Ovary (tissue), 3 donors: ENCODE data around the gene CFAP97D2.

Experiments
- EP300 ChIP-seq: sonication (generic); formaldehyde crosslinking; IDR thresholded peaks from one replicate; pipeline ENCODE4 v1.6.1; 2017; ENCODE audit warnings: antibody characterized with exemption
- POLR2A ChIP-seq: fragments of 450-650 bp; IDR thresholded peaks from one replicate; pipeline ENCODE4 v1.6.1; 2017; ENCODE audit warnings: antibody characterized with exemption, mild to moderate bottlenecking, moderate library complexity
- TF ChIP-seq, protein P1 (sequence below), 3 donors: fragments of 450-650 bp in 2 of 3; fragments of 200-600 bp in 1 of 3; IDR thresholded peaks; one replicate each; pipeline versions ENCODE4 v1.5.1 to v1.8.0; 2016 to 2022; ENCODE audit warnings: antibody characterized with exemption in 3 of 3, mild to moderate bottlenecking in 1 of 3
- donor health status: DM: no; HTN: no; CAD: no.

DNA sequence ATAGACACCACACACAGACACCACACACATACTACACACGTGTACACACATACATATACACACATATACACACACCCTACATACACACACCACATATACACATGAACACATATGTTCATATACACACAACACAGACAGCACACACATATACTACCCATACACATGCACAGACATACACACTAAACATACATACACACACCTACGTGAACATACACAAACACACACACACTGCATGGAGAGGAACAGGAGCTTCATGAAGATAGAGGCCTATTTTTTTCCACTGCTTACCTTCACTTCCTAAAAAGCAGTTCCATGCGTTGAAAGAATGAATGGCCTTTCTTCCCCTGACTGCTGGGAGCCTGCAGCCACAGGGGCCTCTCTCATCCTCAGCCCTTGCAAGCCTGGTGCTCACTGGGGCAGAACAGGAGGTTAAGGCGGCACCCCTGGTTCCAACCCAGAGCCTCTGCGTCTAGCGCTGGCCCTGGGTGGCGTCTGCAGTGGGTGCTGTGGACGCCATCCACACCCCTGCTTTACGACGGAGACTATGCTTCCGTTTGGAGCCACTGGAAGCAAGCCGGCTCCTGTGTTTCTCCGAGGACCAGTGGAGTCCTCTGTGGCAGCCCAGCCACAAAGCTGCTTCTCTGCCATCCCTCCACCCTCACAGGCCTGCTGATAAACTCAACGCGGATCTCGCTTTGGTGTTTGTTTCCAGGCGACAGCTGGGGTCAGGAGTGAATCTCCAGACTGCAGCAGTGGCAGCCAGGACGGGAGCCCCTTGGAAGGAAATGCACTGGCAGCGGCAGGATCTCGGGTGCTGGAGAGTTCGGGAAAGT is 44.7 kb upstream of the CFAP97D2 start:
- no peak for TF ChIP-seq EP300
- TF ChIP-seq, protein P1, sequence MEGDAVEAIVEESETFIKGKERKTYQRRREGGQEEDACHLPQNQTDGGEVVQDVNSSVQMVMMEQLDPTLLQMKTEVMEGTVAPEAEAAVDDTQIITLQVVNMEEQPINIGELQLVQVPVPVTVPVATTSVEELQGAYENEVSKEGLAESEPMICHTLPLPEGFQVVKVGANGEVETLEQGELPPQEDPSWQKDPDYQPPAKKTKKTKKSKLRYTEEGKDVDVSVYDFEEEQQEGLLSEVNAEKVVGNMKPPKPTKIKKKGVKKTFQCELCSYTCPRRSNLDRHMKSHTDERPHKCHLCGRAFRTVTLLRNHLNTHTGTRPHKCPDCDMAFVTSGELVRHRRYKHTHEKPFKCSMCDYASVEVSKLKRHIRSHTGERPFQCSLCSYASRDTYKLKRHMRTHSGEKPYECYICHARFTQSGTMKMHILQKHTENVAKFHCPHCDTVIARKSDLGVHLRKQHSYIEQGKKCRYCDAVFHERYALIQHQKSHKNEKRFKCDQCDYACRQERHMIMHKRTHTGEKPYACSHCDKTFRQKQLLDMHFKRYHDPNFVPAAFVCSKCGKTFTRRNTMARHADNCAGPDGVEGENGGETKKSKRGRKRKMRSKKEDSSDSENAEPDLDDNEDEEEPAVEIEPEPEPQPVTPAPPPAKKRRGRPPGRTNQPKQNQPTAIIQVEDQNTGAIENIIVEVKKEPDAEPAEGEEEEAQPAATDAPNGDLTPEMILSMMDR (IDR thresholded peaks at IDR 0.05) = no peak
- TF ChIP-seq POLR2A = no peak
